ENCODE data around the gene OSBPL2. TPM values are rescaled to one million over a fixed set of nuclear protein-coding genes. Genes with fewer than 3 reads are reported as not detected.

Gene OSBPL2
- total and polyA plus RNA-seq, 11 donors: 20.0 to 57.9 (median 38.3) TPM

DNA sequence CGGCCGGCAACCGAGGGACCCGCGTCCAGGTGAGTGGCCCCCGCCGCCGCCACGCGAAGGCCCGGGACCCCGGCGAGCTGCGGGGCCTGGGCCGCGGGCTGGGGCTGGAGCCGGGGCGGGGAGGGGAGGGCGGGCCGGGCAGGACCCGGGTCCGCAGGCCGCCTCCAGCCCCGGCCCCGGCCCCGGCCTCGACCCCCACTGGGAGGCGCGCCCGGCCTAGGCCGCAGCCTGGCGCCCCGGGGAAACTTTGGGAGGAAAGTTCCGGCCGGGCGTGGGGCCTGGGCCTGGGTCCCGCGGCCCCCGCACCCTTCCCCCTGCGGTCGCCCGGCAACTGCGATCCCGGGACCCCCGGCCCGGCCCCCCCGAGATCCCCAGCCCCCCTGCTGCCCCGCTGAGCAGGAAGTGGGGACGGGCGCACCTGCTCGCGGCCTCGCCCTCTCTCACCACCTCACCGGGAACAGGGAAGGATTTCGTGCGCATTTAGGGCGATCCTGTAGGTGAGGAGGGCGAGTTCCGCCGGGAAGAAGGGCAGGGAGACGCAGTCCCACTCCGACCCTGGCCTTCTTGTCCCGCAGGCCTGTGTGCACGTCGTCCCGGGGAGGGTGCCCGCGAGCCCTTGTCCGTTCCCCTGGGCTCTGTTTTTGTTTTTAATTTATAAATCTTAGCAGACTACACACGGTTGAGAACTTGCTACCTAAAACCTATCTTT lies 402 bp downstream of the OSBPL2 start:
- H3K4me1 ChIP-seq: peaks cover 6 to 81% (median 49%) of the 10 kb centered on the region in 12 donors

DNA sequence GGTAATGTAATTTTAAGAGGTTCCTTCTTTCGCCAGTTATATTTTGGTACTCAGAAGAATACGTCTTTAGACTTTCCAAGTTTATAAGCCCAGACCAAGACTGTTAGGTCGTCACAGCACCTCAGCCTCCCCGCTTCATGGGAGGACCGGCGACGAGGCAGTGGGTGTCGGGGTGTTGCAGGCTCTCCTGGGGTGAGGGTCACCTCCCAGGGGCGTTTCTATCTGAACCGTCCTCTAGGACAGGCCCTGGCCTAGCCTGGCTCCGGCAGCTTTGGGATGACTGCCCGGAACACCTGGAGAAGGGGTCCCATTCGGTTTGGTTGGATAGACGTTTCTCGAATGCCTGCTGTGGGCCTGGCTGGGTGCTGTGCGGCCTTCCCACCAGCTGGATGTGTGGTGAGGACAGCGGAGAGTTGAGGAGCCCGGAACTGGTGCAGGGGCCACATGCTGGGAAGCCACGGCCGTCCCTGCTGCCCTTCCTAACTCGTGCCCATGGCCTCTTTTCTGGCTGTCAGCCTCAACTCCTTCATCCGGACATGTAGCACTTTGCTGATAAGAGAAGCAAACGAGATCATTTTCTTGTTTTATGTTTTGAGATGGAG lies 1.1 kb downstream of the OSBPL2 start:
- intact Hi-C loops (cut with DNase I): loop anchor here in 5 of 10 donors (5.0 to 10.0 kb wide), 5 partner anchors 48 to 168 kb away; partner anchors contain the start of genes MTG2 (in 3 of the 5), CABLES2 (in 1 of the 5), PSMA7 (in 1 of the 5) and SS18L1 (in 1 of the 5)
- TF ChIP-seq POLR2A (IDR thresholded peaks at IDR 0.05): no peak
- TF ChIP-seq, protein P1, sequence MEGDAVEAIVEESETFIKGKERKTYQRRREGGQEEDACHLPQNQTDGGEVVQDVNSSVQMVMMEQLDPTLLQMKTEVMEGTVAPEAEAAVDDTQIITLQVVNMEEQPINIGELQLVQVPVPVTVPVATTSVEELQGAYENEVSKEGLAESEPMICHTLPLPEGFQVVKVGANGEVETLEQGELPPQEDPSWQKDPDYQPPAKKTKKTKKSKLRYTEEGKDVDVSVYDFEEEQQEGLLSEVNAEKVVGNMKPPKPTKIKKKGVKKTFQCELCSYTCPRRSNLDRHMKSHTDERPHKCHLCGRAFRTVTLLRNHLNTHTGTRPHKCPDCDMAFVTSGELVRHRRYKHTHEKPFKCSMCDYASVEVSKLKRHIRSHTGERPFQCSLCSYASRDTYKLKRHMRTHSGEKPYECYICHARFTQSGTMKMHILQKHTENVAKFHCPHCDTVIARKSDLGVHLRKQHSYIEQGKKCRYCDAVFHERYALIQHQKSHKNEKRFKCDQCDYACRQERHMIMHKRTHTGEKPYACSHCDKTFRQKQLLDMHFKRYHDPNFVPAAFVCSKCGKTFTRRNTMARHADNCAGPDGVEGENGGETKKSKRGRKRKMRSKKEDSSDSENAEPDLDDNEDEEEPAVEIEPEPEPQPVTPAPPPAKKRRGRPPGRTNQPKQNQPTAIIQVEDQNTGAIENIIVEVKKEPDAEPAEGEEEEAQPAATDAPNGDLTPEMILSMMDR (IDR thresholded peaks at IDR 0.05): no peak
- WGBS, 4 donors: 28 to 32% (median 31%) methylated on average over 19 to 23 of the region's 23 CpGs
- ATAC-seq (no peak), DNase-seq (no peak)
- Histone ChIP-seq H3K27ac (peak overlapping the region in 11 of 12 donors; percentile 58 to 97 (median 87)), H3K36me3 (peaks cover 0 to 11% (median 0%) of the 10 kb centered on the region in 9 donors), H3K27me3 (no peaks in the 10 kb centered on the region), H3K4me3 (peak overlapping the region; percentile 63 to 96 (median 79)), H3K9me3 (no peaks in the 10 kb centered on the region), H3K4me1 (peaks cover 6 to 83% (median 53%) of the 10 kb centered on the region in 12 donors)

More for the DNA sequence above, 402 bp downstream of the OSBPL2 start:
- H3K4me3 ChIP-seq: peak overlapping the region; percentile 63 to 96 (median 79)
- H3K27ac ChIP-seq: peak overlapping the region; percentile 47 to 97 (median 86)
- peaks cover 0 to 6% (median 0%) of the 10 kb centered on the region in 9 donors for H3K36me3 ChIP-seq
- H3K27me3 ChIP-seq: no peaks in the 10 kb centered on the region
- TF ChIP-seq, protein P1 (IDR thresholded peaks at IDR 0.05): no peak
- TF ChIP-seq POLR2A (IDR thresholded peaks at IDR 0.05): no peak
- 0 to 3% (median 1%) methylated on average over 12 to 70 of the region's 70 CpGs for WGBS, 4 donors
- DNase-seq (no peak), ATAC-seq (no peak)
- intact Hi-C loops (cut with DNase I): loop anchor here in 5 of 10 donors (5.0 to 10.0 kb wide), 5 partner anchors 49 to 169 kb away; partner anchors contain the start of genes MTG2 (in 3 of the 5), CABLES2 (in 1 of the 5), PSMA7 (in 1 of the 5) and SS18L1 (in 1 of the 5)
- H3K9me3 ChIP-seq: peaks cover 0 to under 1% (median 0%) of the 10 kb centered on the region in 12 donors

DNA sequence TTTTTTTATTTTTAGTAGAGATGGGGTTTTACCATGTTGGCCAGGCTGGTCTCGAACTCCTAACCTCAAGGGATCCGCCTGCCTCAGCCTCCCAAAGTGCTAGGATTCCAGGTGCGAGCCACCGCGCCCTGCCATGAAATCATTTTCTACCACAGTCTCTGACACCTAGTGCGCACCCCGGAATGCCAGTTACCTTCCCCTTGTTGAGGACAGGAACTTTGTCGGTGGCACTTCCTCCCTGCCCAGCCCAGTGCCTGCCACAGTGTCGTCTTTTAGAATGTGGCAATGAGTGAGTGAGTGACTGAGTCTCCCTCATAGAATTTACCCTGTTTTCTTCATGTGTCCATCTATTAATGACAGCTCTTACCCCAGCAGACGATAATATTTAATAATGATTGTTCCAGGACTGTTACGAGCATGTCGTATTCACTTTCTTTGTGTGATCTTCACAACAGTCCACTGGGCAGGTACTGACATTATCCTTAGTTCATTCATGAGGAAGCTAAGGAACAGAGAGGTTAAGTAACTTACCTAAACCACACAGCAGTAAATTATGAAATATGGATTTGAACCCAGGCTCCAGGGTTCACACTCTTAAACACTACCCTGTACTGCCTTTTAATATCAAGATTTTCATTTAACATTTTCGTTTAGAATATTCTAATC lies 1.8 kb downstream of the OSBPL2 start:
- intact Hi-C loops (cut with DNase I): loop anchor here in 1 of 10 donors (5.0 kb wide), 1 partner anchor 142 kb away; no protein-coding TSS in a partner anchor
- H3K4me3 ChIP-seq: peak overlapping the region in 5 of 12 donors; percentile 12 to 92 (median 84)
- no peaks in the 10 kb centered on the region for H3K9me3 ChIP-seq
- no peak for ATAC-seq
- no peaks in the 10 kb centered on the region for H3K27me3 ChIP-seq
- TF ChIP-seq, protein P1 (IDR thresholded peaks at IDR 0.05): no peak
- TF ChIP-seq POLR2A (IDR thresholded peaks at IDR 0.05): no peak
- H3K27ac ChIP-seq: peak overlapping the region in 10 of 12 donors; percentile 58 to 97 (median 90)
- peaks cover 6 to 83% (median 60%) of the 10 kb centered on the region in 12 donors for H3K4me1 ChIP-seq
- peaks cover 0 to 12% (median 0%) of the 10 kb centered on the region in 9 donors for H3K36me3 ChIP-seq
- WGBS, 4 donors: 87 to 91% (median 88%) methylated on average over 13 of the region's 13 CpGs
- no peak for DNase-seq
